ENCODE results near the gene ZNF546. TPM values are rescaled to one million over a fixed set of nuclear protein-coding genes. Genes with fewer than 3 reads are reported as not detected.

Gene ZNF546
- total and polyA plus RNA-seq, 2 donors (not counting 3 experiments of a cell fraction or from before 2014, with no cell fraction given): 1.0 to 4.3 TPM

- FAIRE-seq: no peak
- Histone ChIP-seq H3K4me1 (ENCODE audit: control insufficient read depth, extremely low read depth, insufficient read depth, low read length) (no peaks in the 10 kb centered on the region), H3K79me2 (ENCODE audit: control insufficient read depth, insufficient read depth, low read length) (no peaks in the 10 kb centered on the region), H3K4me3 (replicated peaks in 1 of 3; ENCODE audit: insufficient read depth in 1 of 3, low read depth in 1 of 3, low read length in 3 of 3) (no peak overlapping the region), H3K27ac (ENCODE audit: insufficient read depth, low read depth, low read length) (no peak overlapping the region), H3K9ac (replicated peaks; ENCODE audit: extremely low read depth, insufficient read depth, low read length) (no peak overlapping the region), H3K4me2 (ENCODE audit: insufficient read depth, low read length) (no peak overlapping the region), H3K9me3 (replicated peaks; ENCODE audit: control insufficient read depth, insufficient read depth, low read length) (peaks cover 15% of the 10 kb centered on the region), H4K20me1 (replicated peaks; ENCODE audit: control insufficient read depth, extremely low read depth, insufficient read depth, low read length) (no peaks in the 10 kb centered on the region), H3K27me3 (ENCODE audit: control insufficient read depth in 2 of 2, insufficient read depth in 2 of 2, low read length in 2 of 2) (no peaks in the 10 kb centered on the region), H3K9me1 (replicated peaks; ENCODE audit: control insufficient read depth, extremely low read depth, insufficient read depth, low read length) (no peaks in the 10 kb centered on the region), H2AFZ (ENCODE audit: low read depth, low read length) (no peak overlapping the region), H3K36me3 (ENCODE audit: control insufficient read depth in 2 of 2, extremely low read depth in 1 of 2, insufficient read depth in 2 of 2, low read length in 2 of 2) (peaks cover 3 to 7% of the 10 kb centered on the region in 2 experiments)
- DNase-seq (ENCODE audit: low read depth, low spot score): no peak
- POLR2A ChIA-PET: no interaction called here
- no TSS peak for BruUV-seq (replicated peaks)
- intact Hi-C loops (cut with micrococcal nuclease) (no loop called here), dilution Hi-C loops (cut with MboI; ENCODE audit: extremely low pct_ligation_motif_present, low sequenced_read_pairs) (no loop called here)
- TF ChIP-seq GATA2 (IDR thresholded peaks at IDR 0.05; ENCODE audit: insufficient read depth, insufficient read length, low read depth, low read length) (no peak), POLR2AphosphoS5 (IDR thresholded peaks at IDR 0.05; ENCODE audit: insufficient read depth, low read depth, low read length) (no peak), JUN (IDR thresholded peaks at IDR 0.05; ENCODE audit: borderline replicate concordance, insufficient read depth, insufficient read length, low read depth) (no peak), CTCF (IDR thresholded peaks at IDR 0.05; ENCODE audit: extremely low read depth in 1 of 2, insufficient read depth in 1 of 2, low read depth in 1 of 2, low read length in 2 of 2) (no peak), MYC (IDR thresholded peaks at IDR 0.05; ENCODE audit: low read depth, low read length) (no peak), MAX (IDR thresholded peaks at IDR 0.05; ENCODE audit: insufficient read depth, insufficient read length) (no peak), FOS (IDR thresholded peaks at IDR 0.05; ENCODE audit: borderline replicate concordance, insufficient read depth, low read length) (no peak), POLR2A (IDR thresholded peaks at IDR 0.05; ENCODE audit: low read depth, low read length) (no peak)
- CTCF ChIA-PET: interaction anchor here (1.0 kb wide), 1 partner anchor 22 kb away, joined by 3 read pairs; no protein-coding TSS in a partner anchor
Observed at GRCh38 chr19:40070058-40070457, 73.2 kb downstream of the ZNF546 start.

Other genes with a start within 250 kb of the ZNF546 start
- gene LEUTX, start 218.2 kb upstream of the ZNF546 start, total RNA-seq: not detected in 2 replicates
- gene LEUTX, start 218.2 kb upstream of the ZNF546 start, polyA plus RNA-seq: not detected in 2 replicates
- 26.8 and 30.8 TPM in 2 replicates for gene DYRK1B, start 162.9 kb upstream of the ZNF546 start, total RNA-seq
- gene DYRK1B, start 162.9 kb upstream of the ZNF546 start, polyA plus RNA-seq: 17.7 and 19.0 TPM in 2 replicates
- gene FBL, start 150.7 kb upstream of the ZNF546 start, total RNA-seq: 271 and 277 TPM in 2 replicates
- gene FBL, start 150.7 kb upstream of the ZNF546 start, polyA plus RNA-seq: 407 and 473 TPM in 2 replicates
- not detected in 2 replicates for gene FCGBP, start 62.4 kb upstream of the ZNF546 start, total RNA-seq
- 0.01 and 0.03 TPM in 2 replicates for gene FCGBP, start 62.4 kb upstream of the ZNF546 start, polyA plus RNA-seq
- 110 and 114 TPM in 2 replicates for gene PSMC4, start 25.9 kb upstream of the ZNF546 start, total RNA-seq
- 110 and 125 TPM in 2 replicates for gene PSMC4, start 25.9 kb upstream of the ZNF546 start, polyA plus RNA-seq
- 13.0 and 13.5 TPM in 2 replicates for gene ZNF780B, start 59.2 kb downstream of the ZNF546 start, total RNA-seq
- 2.6 and 2.8 TPM in 2 replicates for gene ZNF780B, start 59.2 kb downstream of the ZNF546 start, polyA plus RNA-seq
- gene ZNF780A, start 93.9 kb downstream of the ZNF546 start, total RNA-seq: 9.9 and 11.6 TPM in 2 replicates
- gene ZNF780A, start 93.9 kb downstream of the ZNF546 start, polyA plus RNA-seq: 5.9 and 7.3 TPM in 2 replicates
- gene MAP3K10, start 194.4 kb downstream of the ZNF546 start, total RNA-seq: 16.5 and 19.4 TPM in 2 replicates
- gene MAP3K10, start 194.4 kb downstream of the ZNF546 start, polyA plus RNA-seq: 6.3 and 7.7 TPM in 2 replicates
- not detected in 2 replicates for gene TTC9B, start 221.3 kb downstream of the ZNF546 start, total RNA-seq
- not detected in 2 replicates for gene TTC9B, start 221.3 kb downstream of the ZNF546 start, polyA plus RNA-seq
- not detected in 2 replicates for gene CCNP, start 229.6 kb downstream of the ZNF546 start, total RNA-seq
- gene CCNP, start 229.6 kb downstream of the ZNF546 start, polyA plus RNA-seq: 0.10 TPM in 1 of 2 replicates, not detected in the other

All from endothelial cell of umbilical vein (primary cell).